Measurements from ENCODE around the gene LMOD2.

- TF ChIP-seq POLR2A (IDR thresholded peaks at IDR 0.05): no peak
- TF ChIP-seq CTCF (IDR thresholded peaks at IDR 0.05): no peak
Measured at GRCh38 chr7:123673752-123674398, 18.2 kb downstream of the LMOD2 start.

Data from Peyer's patch (tissue), 4 donors.